ENCODE data around the gene NUDT3.

DNA sequence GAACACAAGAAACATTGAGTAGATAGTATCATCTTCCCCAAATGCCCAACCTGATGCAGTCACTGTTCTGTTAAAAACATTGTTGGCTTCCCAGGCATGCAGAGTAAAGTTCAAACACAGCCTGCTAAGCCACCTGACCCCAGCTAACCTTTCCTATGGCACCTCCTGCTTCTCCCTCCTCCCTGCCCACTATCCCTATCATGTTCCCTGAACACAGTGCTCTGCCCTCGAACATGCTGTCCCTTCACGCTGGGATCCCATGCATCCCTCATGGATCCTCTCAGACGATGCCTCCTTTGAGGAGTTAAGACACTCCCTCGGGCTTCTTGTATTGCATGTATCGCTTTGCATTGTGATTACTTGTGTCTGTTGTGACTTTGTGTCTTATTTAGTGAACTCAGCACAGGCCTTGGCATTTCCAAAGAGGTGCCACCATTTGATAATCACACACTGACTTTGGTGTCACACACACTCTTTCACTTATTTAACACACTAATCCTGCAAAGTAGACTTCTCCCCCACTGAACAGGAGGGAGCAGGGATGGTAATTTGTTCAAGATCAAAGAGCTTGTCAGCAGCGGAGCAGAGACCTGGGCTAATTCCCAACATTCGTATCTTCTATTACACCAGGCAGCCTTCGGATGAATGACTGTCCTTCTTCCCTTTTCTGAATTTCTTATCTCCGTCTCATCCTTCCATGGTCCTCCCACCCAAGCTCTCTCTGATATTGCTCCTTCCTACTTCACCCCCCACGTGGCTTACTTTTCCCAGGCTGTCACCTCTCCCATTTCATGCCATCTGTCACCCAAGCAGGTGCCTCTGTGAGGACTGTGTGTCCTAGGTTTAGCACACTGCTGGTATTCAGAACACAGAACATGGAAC, 115.3 kb downstream of the NUDT3 start:
- TF ChIP-seq ZFX (IDR thresholded peaks at IDR 0.05) (no peak), CTCF (conservative IDR thresholded peaks at IDR 0.05) (no peak)
